SHP77 (cell line): Measurements from ENCODE around the gene RANBP3L.
"Not testable (repeated sequence)": the region's sequence is repeated elsewhere in the genome, so short reads cannot be mapped to it uniquely, and the experiment has no call there.

Source experiments
- DNase-seq, 2 experiments: peaks; one replicate each; lab custom pipeline; 2025; lab: John Stamatoyannopoulos, UW

The RANBP3L gene

GRCh38 chr5:36285837-36286615, 15.7 kb downstream of the RANBP3L start:
- no peak for DNase-seq

GRCh38 chr5:36283775-36284174, 17.9 kb downstream of the RANBP3L start:
- DNase-seq, result not testable (repeated sequence)

GRCh38 chr5:36281626-36282025, 20.1 kb downstream of the RANBP3L start:
- no peak for DNase-seq

GRCh38 chr5:36279054-36279698, 22.5 kb downstream of the RANBP3L start:
- DNase-seq, result no peak

- no peak for DNase-seq
Observed at GRCh38 chr5:36277521-36278176, 24.1 kb downstream of the RANBP3L start.

- no peak for DNase-seq
Observed at GRCh38 chr5:36276864-36277263, 24.8 kb downstream of the RANBP3L start.

GRCh38 chr5:36273809-36274526, 27.7 kb downstream of the RANBP3L start:
- no peak for DNase-seq

- DNase-seq, result no peak
Observed at GRCh38 chr5:36272136-36272690, 29.5 kb downstream of the RANBP3L start.

- DNase-seq, result no peak
Observed at GRCh38 chr5:36270876-36271575, 30.7 kb downstream of the RANBP3L start.

- no peak for DNase-seq
Observed at GRCh38 chr5:36270175-36270574, 31.5 kb downstream of the RANBP3L start.

- DNase-seq, result no peak
Observed at GRCh38 chr5:36269478-36269877, 32.2 kb downstream of the RANBP3L start.

- no peak for DNase-seq
Observed at GRCh38 chr5:36267905-36268304, 33.8 kb downstream of the RANBP3L start.

- no peak for DNase-seq
Observed at GRCh38 chr5:36264202-36264760, 37.4 kb downstream of the RANBP3L start.

GRCh38 chr5:36261186-36261585, 40.5 kb downstream of the RANBP3L start:
- DNase-seq, result peak in 1 of 2 experiments; percentile 16

- DNase-seq, result no peak
Observed at GRCh38 chr5:36253575-36253974, 48.1 kb downstream of the RANBP3L start.

GRCh38 chr5:36252722-36253365, 48.9 kb downstream of the RANBP3L start:
- no peak for DNase-seq

GRCh38 chr5:36251218-36251617, 50.5 kb downstream of the RANBP3L start:
- DNase-seq, result no peak

GRCh38 chr5:36250427-36250826, 51.3 kb downstream of the RANBP3L start:
- DNase-seq, result no peak

GRCh38 chr5:36246036-36246800, 55.5 kb downstream of the RANBP3L start:
- no peak for DNase-seq

- no peak for DNase-seq
Observed at GRCh38 chr5:36244076-36244475, 57.6 kb downstream of the RANBP3L start.
